SK-N-SH (cell line): ENCODE measurements around the gene SLC2A13. TPM values are rescaled to one million over a fixed set of nuclear protein-coding genes. Genes with fewer than 3 reads are reported as not detected.

Source experiments
- CTCF ChIA-PET: fragments of 300-600, 350-600 bp; formaldehyde crosslinking; extraction: SDS; loops from one replicate; lab custom pipeline; 2021; lab: Yijun Ruan, JAX
- POLR2A ChIA-PET: fragments of 350-600 bp; sonication (Branson Sonifier 250); formaldehyde crosslinking; extraction: SDS; loops from one replicate; lab custom pipeline; 2020; ENCODE audit warnings: antibody characterized with exemption, inconsistent platforms; lab: Yijun Ruan, JAX
- DNase-seq: peaks from one replicate; pipeline ENCODE4 v3.0.0; 2012
- H2AFZ ChIP-seq: fragments of 200-600 bp; sonication (generic); 2 replicates; pipeline ENCODE4 v1.8.1; 2016; ENCODE audit warnings: antibody characterized with exemption, mild to moderate bottlenecking, low read depth
- H3F3A ChIP-seq: fragments of 200-600 bp; sonication (generic); replicated peaks from 2 replicates; pipeline ENCODE3; 2016; ENCODE audit warnings: antibody characterized with exemption, mild to moderate bottlenecking; ENCODE audit not compliant: insufficient read depth
- H3K27ac ChIP-seq, 2 experiments: fragments of 200-500 bp in 1 of 2; fragments of 200-600 bp in 1 of 2; sonication (Bioruptor generic) in 1 of 2; sonication (generic), shearing (Covaris generic) in 1 of 2; 2 replicates each; pipeline versions ENCODE4 v1.5.1 to v1.6.1; 2014 to 2016; ENCODE audit warnings: low read depth in 2 of 2, inconsistent platforms in 1 of 2, low read length in 1 of 2, mild to moderate bottlenecking in 1 of 2, mixed read lengths in 1 of 2
- H3K27me3 ChIP-seq: fragments of 200-600 bp; sonication (generic), shearing (Covaris generic); 2 replicates; pipeline ENCODE4 v1.6.1; 2016; ENCODE audit warnings: mixed run types; ENCODE audit not compliant: insufficient read depth
- H3K36me3 ChIP-seq, 2 experiments: fragments of 200-500 bp in 1 of 2; fragments of 200-600 bp in 1 of 2; sonication (Bioruptor generic) in 1 of 2; sonication (generic) in 1 of 2; replicated peaks in 1 of 2; 2 replicates each; pipeline versions ENCODE3 to v1.5.1; 2014 to 2016; ENCODE audit warnings: low read length in 1 of 2, mild to moderate bottlenecking in 1 of 2; ENCODE audit not compliant: insufficient read depth in 2 of 2, control insufficient read depth in 1 of 2
- H3K4me1 ChIP-seq, 2 experiments: fragments of 200-500 bp in 1 of 2; fragments of 200-600 bp in 1 of 2; sonication (Bioruptor generic) in 1 of 2; sonication (generic), shearing (Covaris generic) in 1 of 2; 2 replicates each; pipeline versions ENCODE4 v1.5.1 to v1.6.1; 2014 to 2016; ENCODE audit warnings: low read depth in 1 of 2, low read length in 1 of 2, mixed run types in 1 of 2; ENCODE audit not compliant: insufficient read depth in 2 of 2, control insufficient read depth in 1 of 2
- H3K4me2 ChIP-seq: fragments of 200-600 bp; sonication (generic), shearing (Covaris generic); 2 replicates; pipeline ENCODE4 v1.6.1; 2017; ENCODE audit warnings: mixed run types
- H3K4me3 ChIP-seq, 2 experiments: fragments of 200-500 bp in 1 of 2; fragments of 200-600 bp in 1 of 2; sonication (Bioruptor generic) in 1 of 2; sonication (generic), shearing (Covaris generic) in 1 of 2; 2 replicates each; pipeline versions ENCODE4 v1.5.1 to v1.8.1; 2014 to 2016; ENCODE audit warnings: low read depth in 2 of 2, inconsistent platforms in 1 of 2, low read length in 1 of 2, mild to moderate bottlenecking in 1 of 2, mixed read lengths in 1 of 2, moderate library complexity in 1 of 2
- H3K79me2 ChIP-seq: fragments of 200-600 bp; sonication (generic); 2 replicates; pipeline ENCODE4 v1.8.1; 2017; ENCODE audit warnings: mild to moderate bottlenecking; ENCODE audit not compliant: insufficient read depth
- H3K9ac ChIP-seq: fragments of 200-600 bp; sonication (generic); 2 replicates; pipeline ENCODE4 v1.6.1; 2017; ENCODE audit warnings: mixed run types
- H3K9me2 ChIP-seq: fragments of 200-600 bp; sonication (generic); 2 replicates; pipeline ENCODE4 v1.6.1; 2017; ENCODE audit warnings: mixed run types
- H3K9me3 ChIP-seq: fragments of 200-600 bp; sonication (generic); 2 replicates; pipeline ENCODE4 v1.6.1; 2017; ENCODE audit warnings: mixed run types, mild to moderate bottlenecking, moderate library complexity
- H4K20me1 ChIP-seq: fragments of 200-600 bp; sonication (generic); 2 replicates; pipeline ENCODE4 v1.6.1; 2017; ENCODE audit warnings: mild to moderate bottlenecking, mixed run types; ENCODE audit not compliant: insufficient read depth
- ELF1 ChIP-seq: IDR thresholded peaks from 2 replicates; pipeline ENCODE4 v1.4.0; 2012
- EZH2phosphoT487 ChIP-seq: fragments of 200-600 bp; sonication (generic); IDR thresholded peaks from 2 replicates; pipeline ENCODE4 v1.6.1; 2017; ENCODE audit warnings: low read depth, mixed run types, mild to moderate bottlenecking, antibody characterized with exemption, moderate library complexity, borderline replicate concordance
- FOXJ3 ChIP-seq: sonication (generic); formaldehyde crosslinking; IDR thresholded peaks from 2 replicates; pipeline ENCODE4 v1.5.1; 2020; ENCODE audit warnings: mild to moderate bottlenecking, missing genetic modification reagents
- FOXM1 ChIP-seq: IDR thresholded peaks from 2 replicates; pipeline ENCODE4 v1.4.0; 2012; ENCODE audit warnings: low read depth, mild to moderate bottlenecking
- GATA2 ChIP-seq: sonication (generic); formaldehyde crosslinking; IDR thresholded peaks from 2 replicates; pipeline ENCODE4 v1.5.0; 2020; ENCODE audit warnings: mild to moderate bottlenecking, missing genetic modification reagents
- IRF3 ChIP-seq: fragments of 150-350 bp; IDR thresholded peaks from 2 replicates; pipeline ENCODE4 v1.6.1; 2016; ENCODE audit warnings: mild to moderate bottlenecking, low read depth, low read length
- MXI1 ChIP-seq: IDR thresholded peaks from 2 replicates; pipeline ENCODE4 v1.6.1; 2012; ENCODE audit warnings: mild to moderate bottlenecking, low read depth, low read length, improper control_type of control experiment
- NFIC ChIP-seq: IDR thresholded peaks from 2 replicates; pipeline ENCODE4 v1.4.0; 2012; ENCODE audit warnings: borderline replicate concordance
- NRF1 ChIP-seq: IDR thresholded peaks from 2 replicates; pipeline ENCODE4 v1.6.1; 2012; ENCODE audit warnings: low read depth, mild to moderate bottlenecking, low read length
- PBX3 ChIP-seq: IDR thresholded peaks from 2 replicates; pipeline ENCODE4; 2012
- RAD21 ChIP-seq: IDR thresholded peaks from 2 replicates; pipeline ENCODE4 v1.6.1; 2012; ENCODE audit warnings: mild to moderate bottlenecking, low read length
- RCOR1 ChIP-seq: fragments of 150-350 bp; IDR thresholded peaks from 2 replicates; pipeline ENCODE4 v1.6.1; 2017; ENCODE audit warnings: antibody characterized with exemption, low read length
- RFX5 ChIP-seq: IDR thresholded peaks from 2 replicates; pipeline ENCODE4 v1.6.1; 2012; ENCODE audit warnings: mild to moderate bottlenecking, improper control_type of control experiment, low read length
- TEAD4 ChIP-seq: IDR thresholded peaks from 2 replicates; pipeline ENCODE4 v1.4.0; 2012; ENCODE audit warnings: mild to moderate bottlenecking, borderline replicate concordance; ENCODE audit not compliant: insufficient read depth
- ZBTB33 ChIP-seq: IDR thresholded peaks from 2 replicates; pipeline ENCODE4 v1.4.0; 2012; ENCODE audit warnings: low read depth, borderline replicate concordance
- WGBS: methylation state at CpG from one replicate; pipeline ENCODE4 v1.1.6; 2017; ENCODE audit warnings: low lambda C conversion rate; 5-methylcytosine and 5-hydroxymethylcytosine counted together
- polyA plus RNA-seq, 3 experiments: library from polyadenylated mRNA; depleted of rRNA; stranded (reverse); fragments of >200 nt; gene quantifications; 2 replicates each; pipeline ENCODE4 v1.2.3, GENCODE V29; 2012
- TF ChIP-seq, protein P1 (sequence below): fragments of 150-350 bp; IDR thresholded peaks from 2 replicates; pipeline ENCODE4 v1.6.1; 2017; ENCODE audit warnings: antibody characterized with exemption, low read length, low read depth, borderline replicate concordance
- TF ChIP-seq, protein P2 (sequence below): fragments of 200-600 bp; sonication (generic); IDR thresholded peaks from 2 replicates; pipeline ENCODE4 v1.6.1; 2017; ENCODE audit warnings: antibody characterized with exemption, mild to moderate bottlenecking, moderate library complexity

The SLC2A13 gene
- polyA plus RNA-seq, 1 of the 3 experiments (the other 2 are of a cell fraction) = 0.21 TPM

GRCh38 chr12:40086471-40086870, 19.4 kb downstream of the SLC2A13 start (continued):
- TF ChIP-seq ELF1 = no peak
- TF ChIP-seq FOXJ3 (CRISPR knock-in tag) = no peak
- TF ChIP-seq MXI1 = no peak
- TF ChIP-seq NRF1 = no peak
- TF ChIP-seq, protein P1, sequence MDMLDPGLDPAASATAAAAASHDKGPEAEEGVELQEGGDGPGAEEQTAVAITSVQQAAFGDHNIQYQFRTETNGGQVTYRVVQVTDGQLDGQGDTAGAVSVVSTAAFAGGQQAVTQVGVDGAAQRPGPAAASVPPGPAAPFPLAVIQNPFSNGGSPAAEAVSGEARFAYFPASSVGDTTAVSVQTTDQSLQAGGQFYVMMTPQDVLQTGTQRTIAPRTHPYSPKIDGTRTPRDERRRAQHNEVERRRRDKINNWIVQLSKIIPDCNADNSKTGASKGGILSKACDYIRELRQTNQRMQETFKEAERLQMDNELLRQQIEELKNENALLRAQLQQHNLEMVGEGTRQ = no peak
- TF ChIP-seq GATA2 (CRISPR knock-in tag) = no peak
- TF ChIP-seq PBX3 = no peak
- TF ChIP-seq RAD21 = no peak
- TF ChIP-seq ZBTB33 = no peak
- no peak for TF ChIP-seq TEAD4

DNA sequence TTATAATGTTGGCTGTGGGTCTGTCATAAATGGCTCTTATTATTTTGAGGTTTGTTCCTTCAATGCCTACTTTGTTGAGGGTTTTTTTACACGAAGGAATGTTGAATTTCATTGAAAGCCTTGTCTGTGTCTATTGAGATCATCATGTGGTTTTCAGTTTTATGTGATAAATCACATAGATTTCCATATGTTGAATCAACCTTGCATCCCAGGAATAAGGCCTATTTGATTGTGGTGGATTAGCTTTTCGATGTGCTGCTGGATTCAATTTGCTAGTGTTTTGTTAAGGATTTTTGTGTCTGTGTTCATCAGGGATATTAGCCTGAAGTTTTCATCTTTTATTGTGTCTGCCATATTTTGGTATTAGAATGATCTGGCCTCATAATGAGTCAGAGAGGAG, 27.6 kb downstream of the SLC2A13 start:
- Histone ChIP-seq H3K4me3 (no peak overlapping the region), H3K36me3 (no peaks in the 10 kb centered on the region), H3K79me2 (no peaks in the 10 kb centered on the region), H3K9me2 (no peaks in the 10 kb centered on the region), H4K20me1 (no peaks in the 10 kb centered on the region), H3K4me1 (no peaks in the 10 kb centered on the region), H3K27ac (no peak overlapping the region), H3K9me3 (no peaks in the 10 kb centered on the region), H2AFZ (no peak overlapping the region), H3K4me2 (no peak overlapping the region), H3F3A (no peaks in the 10 kb centered on the region), H3K9ac (no peak overlapping the region), H3K27me3 (no peaks in the 10 kb centered on the region)
- 33% methylated on average over 2 of the region's 2 CpGs for WGBS
- ChIA-PET POLR2A (no interaction called here), CTCF (no interaction called here)
- no peak for TF ChIP-seq FOXM1
- TF ChIP-seq, protein P2, sequence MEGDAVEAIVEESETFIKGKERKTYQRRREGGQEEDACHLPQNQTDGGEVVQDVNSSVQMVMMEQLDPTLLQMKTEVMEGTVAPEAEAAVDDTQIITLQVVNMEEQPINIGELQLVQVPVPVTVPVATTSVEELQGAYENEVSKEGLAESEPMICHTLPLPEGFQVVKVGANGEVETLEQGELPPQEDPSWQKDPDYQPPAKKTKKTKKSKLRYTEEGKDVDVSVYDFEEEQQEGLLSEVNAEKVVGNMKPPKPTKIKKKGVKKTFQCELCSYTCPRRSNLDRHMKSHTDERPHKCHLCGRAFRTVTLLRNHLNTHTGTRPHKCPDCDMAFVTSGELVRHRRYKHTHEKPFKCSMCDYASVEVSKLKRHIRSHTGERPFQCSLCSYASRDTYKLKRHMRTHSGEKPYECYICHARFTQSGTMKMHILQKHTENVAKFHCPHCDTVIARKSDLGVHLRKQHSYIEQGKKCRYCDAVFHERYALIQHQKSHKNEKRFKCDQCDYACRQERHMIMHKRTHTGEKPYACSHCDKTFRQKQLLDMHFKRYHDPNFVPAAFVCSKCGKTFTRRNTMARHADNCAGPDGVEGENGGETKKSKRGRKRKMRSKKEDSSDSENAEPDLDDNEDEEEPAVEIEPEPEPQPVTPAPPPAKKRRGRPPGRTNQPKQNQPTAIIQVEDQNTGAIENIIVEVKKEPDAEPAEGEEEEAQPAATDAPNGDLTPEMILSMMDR = no peak
- no peak for TF ChIP-seq IRF3
- TF ChIP-seq EZH2phosphoT487 = no peak
- no peak for TF ChIP-seq RFX5
- TF ChIP-seq RCOR1 = no peak
- no peak for TF ChIP-seq NFIC
- no peak for DNase-seq
